ENCODE measurements around the gene ROS1. TPM values are rescaled to one million over a fixed set of nuclear protein-coding genes. Genes with fewer than 3 reads are reported as not detected.
"Not testable (repeated sequence)": the region's sequence is repeated elsewhere in the genome, so short reads cannot be mapped to it uniquely, and the experiment has no call there.

ROS1 gene
- polyA plus RNA-seq, 3 donors, result not detected

- no CpG with 5 or more reads among the region's 2 CpGs for WGBS (ENCODE audit: insufficient coverage)
- H3K4me1 ChIP-seq (ENCODE audit: control insufficient read depth in 1 of 2, insufficient read depth in 2 of 2, low read length in 2 of 2), result no peaks in the 10 kb centered on the region
- intact Hi-C loops (cut with micrococcal nuclease), result loop anchor here in 1 of 2 donors (10.0 kb wide), 1 partner anchor 1140 kb away; no protein-coding TSS in a partner anchor
- no peak overlapping the region for H3K27ac ChIP-seq (ENCODE audit: low read depth in 1 of 2, low read length in 2 of 2)
- H3K36me3 Mint-ChIP-seq, result no peaks in the 10 kb centered on the region
- H3K9ac ChIP-seq (ENCODE audit: insufficient read depth, low read length, poor library complexity, severe bottlenecking), result no peak overlapping the region
- H3K79me2 ChIP-seq (ENCODE audit: insufficient read depth, low read length), result no peaks in the 10 kb centered on the region
- H3K4me3 ChIP-seq (replicated peaks in 1 of 3; ENCODE audit: low read depth in 2 of 3, low read length in 3 of 3), result no peak overlapping the region
- no peaks in the 10 kb centered on the region for H4K20me1 ChIP-seq (ENCODE audit: insufficient read depth, low read length)
- H2AFZ ChIP-seq (ENCODE audit: insufficient read depth, low read depth, low read length, poor library complexity, severe bottlenecking), result no peak overlapping the region
- no peak for DNase-seq
- no peak overlapping the region for H3K4me2 ChIP-seq (replicated peaks; ENCODE audit: extremely low read depth, low read length, poor library complexity, severe bottlenecking)
- peaks cover 5% of the 10 kb centered on the region in 2 donors for H3K27me3 ChIP-seq (ENCODE audit: control insufficient read depth in 2 of 2, insufficient read depth in 2 of 2, low read length in 2 of 2)
- H3K36me3 ChIP-seq (replicated peaks in 1 of 2; ENCODE audit: control insufficient read depth in 1 of 2, insufficient read depth in 2 of 2, low read length in 2 of 2), result no peaks in the 10 kb centered on the region
- TF ChIP-seq CTCF (IDR thresholded peaks at IDR 0.05), result no peak
- no peak overlapping the region for H3K4me3 Mint-ChIP-seq
- no peak overlapping the region for H3K27ac Mint-ChIP-seq
- H3K9me3 Mint-ChIP-seq, result peaks cover 0 to 5% (median 0%) of the 10 kb centered on the region in 7 donors
- no peaks in the 10 kb centered on the region for H3K9me3 ChIP-seq (replicated peaks in 1 of 2; ENCODE audit: control insufficient read depth in 1 of 2, insufficient read depth in 1 of 2, low read length in 2 of 2)
- H3K27me3 Mint-ChIP-seq (ENCODE audit: low read depth in 3 of 3), result peaks cover 15 to 28% (median 16%) of the 10 kb centered on the region in 3 donors
- H3K4me1 Mint-ChIP-seq, result peaks cover 9% of the 10 kb centered on the region
These were observed 18.9 kb upstream of the ROS1 start for GRCh38 chr6:117444600-117444999.

DNA sequence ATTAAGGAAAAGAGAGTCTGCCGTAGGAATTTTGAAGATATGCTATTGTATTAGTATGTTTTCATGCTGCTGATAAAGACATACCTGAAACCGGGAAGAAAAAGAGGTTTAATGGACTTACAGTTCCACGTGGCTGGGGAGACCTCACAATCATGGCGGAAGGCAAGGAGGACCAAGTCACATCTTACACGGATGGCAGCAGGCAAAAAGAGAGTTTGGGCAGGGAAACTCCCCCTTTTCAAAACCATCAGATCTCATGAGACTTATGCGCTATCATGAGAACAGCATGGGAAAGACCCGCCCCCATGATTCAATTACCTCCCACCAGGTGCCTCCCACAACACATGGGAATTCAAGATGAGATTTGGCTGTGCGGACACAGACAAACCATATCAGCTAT is 16.6 kb upstream of the ROS1 start:
- not testable (repeated sequence) for H2AFZ ChIP-seq (ENCODE audit: insufficient read depth, low read depth, low read length, poor library complexity, severe bottlenecking); H3K4me3 Mint-ChIP-seq; H3K4me2 ChIP-seq (replicated peaks; ENCODE audit: extremely low read depth, low read length, poor library complexity, severe bottlenecking); H3K9ac ChIP-seq (ENCODE audit: insufficient read depth, low read length, poor library complexity, severe bottlenecking); H3K36me3 Mint-ChIP-seq; H3K36me3 ChIP-seq (replicated peaks in 1 of 2; ENCODE audit: control insufficient read depth in 1 of 2, insufficient read depth in 2 of 2, low read length in 2 of 2); H3K4me1 ChIP-seq (ENCODE audit: control insufficient read depth in 1 of 2, insufficient read depth in 2 of 2, low read length in 2 of 2); H3K27ac Mint-ChIP-seq; DNase-seq; H3K4me1 Mint-ChIP-seq; H3K4me3 ChIP-seq (replicated peaks in 1 of 3; ENCODE audit: low read depth in 2 of 3, low read length in 3 of 3); H3K79me2 ChIP-seq (ENCODE audit: insufficient read depth, low read length); H4K20me1 ChIP-seq (ENCODE audit: insufficient read depth, low read length); H3K9me3 ChIP-seq (replicated peaks in 1 of 2; ENCODE audit: control insufficient read depth in 1 of 2, insufficient read depth in 1 of 2, low read length in 2 of 2); H3K27me3 ChIP-seq (ENCODE audit: control insufficient read depth in 2 of 2, insufficient read depth in 2 of 2, low read length in 2 of 2); H3K9me3 Mint-ChIP-seq; H3K27ac ChIP-seq (ENCODE audit: low read depth in 1 of 2, low read length in 2 of 2)
- peaks cover 5 to 13% (median 10%) of the 10 kb centered on the region in 3 donors for H3K27me3 Mint-ChIP-seq (ENCODE audit: low read depth in 3 of 3)
- intact Hi-C loops (cut with micrococcal nuclease), result loop anchor here in 1 of 2 donors (10.0 kb wide), 1 partner anchor 1142 kb away; no protein-coding TSS in a partner anchor
- 85% methylated on average over 3 of the region's 8 CpGs for whole genome bisulfite sequencing (ENCODE audit: insufficient coverage)

All from CD14-positive monocyte (primary cell).